Ishikawa (cell line): ENCODE data around the gene GRIN2B.

ENCODE experiments used
- CEBPB ChIP-seq: IDR thresholded peaks from 2 replicates; pipeline ENCODE4 v1.6.1; 2012
- CREB1 ChIP-seq: IDR thresholded peaks from 2 replicates; pipeline ENCODE4 v1.6.1; 2012; ENCODE audit warnings: low read depth
- EGR1 ChIP-seq: IDR thresholded peaks from 2 replicates; pipeline ENCODE4 v1.6.1; 2012
- EP300 ChIP-seq: IDR thresholded peaks from 2 replicates; pipeline ENCODE4 v1.6.1; 2012; ENCODE audit warnings: borderline replicate concordance
- FOXM1 ChIP-seq: IDR thresholded peaks from 2 replicates; pipeline ENCODE4 v1.6.1; 2012; ENCODE audit warnings: low read depth, borderline replicate concordance
- MAX ChIP-seq: IDR thresholded peaks from 2 replicates; pipeline ENCODE4 v1.6.1; 2012
- NFIC ChIP-seq: IDR thresholded peaks from 2 replicates; pipeline ENCODE4 v1.6.1; 2012
- RAD21 ChIP-seq: IDR thresholded peaks from 2 replicates; pipeline ENCODE4 v1.6.1; 2012; ENCODE audit warnings: low read depth
- REST ChIP-seq: IDR thresholded peaks from 2 replicates; pipeline ENCODE4 v1.6.1; 2012; ENCODE audit warnings: low read depth, mild to moderate bottlenecking
- TAF1 ChIP-seq: IDR thresholded peaks from 2 replicates; pipeline ENCODE4 v1.6.1; 2012; ENCODE audit warnings: low read depth, mild to moderate bottlenecking
- TCF12 ChIP-seq: IDR thresholded peaks from 2 replicates; pipeline ENCODE4 v1.6.1; 2012; ENCODE audit warnings: low read depth
- TEAD4 ChIP-seq: IDR thresholded peaks from 2 replicates; pipeline ENCODE4 v1.6.1; 2012
- USF1 ChIP-seq: IDR thresholded peaks from 2 replicates; pipeline ENCODE4 v1.6.1; 2012
- YY1 ChIP-seq: IDR thresholded peaks from 2 replicates; pipeline ENCODE4 v1.6.1; 2012; ENCODE audit warnings: low read depth

GRCh38 chr12:13968281-13968680 is 13.1 kb downstream of the GRIN2B start:
- no peak for TF ChIP-seq RAD21
- TF ChIP-seq EP300, result no peak
- TF ChIP-seq TEAD4, result no peak
- TF ChIP-seq CREB1, result no peak
- TF ChIP-seq CEBPB, result no peak
- no peak for TF ChIP-seq TCF12
- TF ChIP-seq REST, result no peak
- no peak for TF ChIP-seq MAX
- no peak for TF ChIP-seq FOXM1
- TF ChIP-seq EGR1, result no peak
- TF ChIP-seq NFIC, result no peak
- TF ChIP-seq USF1, result no peak
- TF ChIP-seq TAF1, result no peak
- no peak for TF ChIP-seq YY1
